Testis (tissue), 2 donors: ENCODE results near the gene COA6.

Experiments used
- POLR2A ChIP-seq: fragments of 450-650 bp; IDR thresholded peaks from one replicate; pipeline ENCODE4 v1.6.1; 2017; ENCODE audit warnings: antibody characterized with exemption, mild to moderate bottlenecking, moderate library complexity
- TF ChIP-seq, protein P1 (sequence below), 3 experiments: fragments of 450-650 bp in 2 of 3; fragments of 200-600 bp in 1 of 3; sonication (generic) in 1 of 3; IDR thresholded peaks; one replicate each; pipeline ENCODE4 v1.5.1; 2016 to 2019; ENCODE audit warnings: antibody characterized with exemption in 3 of 3, mild to moderate bottlenecking in 2 of 3, moderate library complexity in 1 of 3

DNA sequence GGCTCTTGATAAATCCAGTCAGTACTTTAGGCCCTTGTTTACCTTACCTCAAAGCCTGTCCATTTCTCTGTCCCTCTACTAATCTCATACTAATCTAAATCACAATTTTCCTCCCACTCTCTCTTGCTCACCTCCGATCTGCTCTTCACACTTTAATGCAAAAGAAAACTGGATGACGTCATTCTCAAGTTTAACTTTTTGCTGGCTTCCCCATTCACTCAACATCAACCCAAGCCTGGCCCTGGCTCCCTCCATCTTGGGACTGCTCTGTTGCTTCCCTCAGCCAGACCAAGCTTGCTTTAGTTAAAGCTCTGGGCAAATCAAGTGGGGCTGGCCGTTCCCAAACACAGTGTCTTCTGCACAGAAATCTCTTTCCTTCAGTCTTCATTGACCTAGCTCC is 29.7 kb downstream of the COA6 start:
- TF ChIP-seq, protein P1, sequence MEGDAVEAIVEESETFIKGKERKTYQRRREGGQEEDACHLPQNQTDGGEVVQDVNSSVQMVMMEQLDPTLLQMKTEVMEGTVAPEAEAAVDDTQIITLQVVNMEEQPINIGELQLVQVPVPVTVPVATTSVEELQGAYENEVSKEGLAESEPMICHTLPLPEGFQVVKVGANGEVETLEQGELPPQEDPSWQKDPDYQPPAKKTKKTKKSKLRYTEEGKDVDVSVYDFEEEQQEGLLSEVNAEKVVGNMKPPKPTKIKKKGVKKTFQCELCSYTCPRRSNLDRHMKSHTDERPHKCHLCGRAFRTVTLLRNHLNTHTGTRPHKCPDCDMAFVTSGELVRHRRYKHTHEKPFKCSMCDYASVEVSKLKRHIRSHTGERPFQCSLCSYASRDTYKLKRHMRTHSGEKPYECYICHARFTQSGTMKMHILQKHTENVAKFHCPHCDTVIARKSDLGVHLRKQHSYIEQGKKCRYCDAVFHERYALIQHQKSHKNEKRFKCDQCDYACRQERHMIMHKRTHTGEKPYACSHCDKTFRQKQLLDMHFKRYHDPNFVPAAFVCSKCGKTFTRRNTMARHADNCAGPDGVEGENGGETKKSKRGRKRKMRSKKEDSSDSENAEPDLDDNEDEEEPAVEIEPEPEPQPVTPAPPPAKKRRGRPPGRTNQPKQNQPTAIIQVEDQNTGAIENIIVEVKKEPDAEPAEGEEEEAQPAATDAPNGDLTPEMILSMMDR (IDR thresholded peaks at IDR 0.05): no peak
- no peak for TF ChIP-seq POLR2A
